CD14-positive monocyte (primary cell): Measurements from ENCODE around the gene DIRAS1. TPM values are rescaled to one million over a fixed set of nuclear protein-coding genes. Genes with fewer than 3 reads are reported as not detected.

ENCODE experiments used
- DNase-seq, 3 donors: peaks; one replicate each; pipeline ENCODE4 v3.0.0-alpha.2; 2011 to 2022
- H2AFZ ChIP-seq: 2 replicates; pipeline ENCODE4 v1.6.0; 2012; ENCODE audit warnings: mild to moderate bottlenecking, low read depth, low read length, inconsistent platforms; ENCODE audit not compliant: insufficient read depth, poor library complexity, severe bottlenecking
- H3K27ac ChIP-seq, 2 donors: 1 replicate in 1 of 2; 2 replicates in 1 of 2; pipeline ENCODE4 v1.5.1; 2012 to 2013; ENCODE audit warnings: low read length in 2 of 2, control low read depth in 1 of 2, inconsistent platforms in 1 of 2, low read depth in 1 of 2, mild to moderate bottlenecking in 1 of 2
- H3K27me3 ChIP-seq, 2 donors: one replicate each; pipeline versions ENCODE4 v1.6.0 to v1.6.1; 2011 to 2013; ENCODE audit warnings: low read length in 2 of 2; ENCODE audit not compliant: control insufficient read depth in 2 of 2, insufficient read depth in 2 of 2
- H3K36me3 ChIP-seq, 2 donors: replicated peaks in 1 of 2; 1 replicate in 1 of 2; 2 replicates in 1 of 2; pipeline versions ENCODE4 v1.5.1 to v1.6.1; 2012 to 2013; ENCODE audit warnings: low read length in 2 of 2, control low read depth in 1 of 2, inconsistent platforms in 1 of 2, mild to moderate bottlenecking in 1 of 2; ENCODE audit not compliant: insufficient read depth in 2 of 2, control insufficient read depth in 1 of 2
- H3K4me1 ChIP-seq, 2 donors: 1 replicate in 1 of 2; 2 replicates in 1 of 2; pipeline versions ENCODE4 v1.5.1 to v1.6.1; 2012 to 2013; ENCODE audit warnings: low read length in 2 of 2, control low read depth in 1 of 2, inconsistent platforms in 1 of 2, mild to moderate bottlenecking in 1 of 2, moderate library complexity in 1 of 2; ENCODE audit not compliant: insufficient read depth in 2 of 2, control insufficient read depth in 1 of 2
- H3K4me2 ChIP-seq: replicated peaks from 2 replicates; pipeline ENCODE3; 2012; ENCODE audit warnings: low read length, moderate library complexity, mild to moderate bottlenecking; ENCODE audit not compliant: poor library complexity, severe bottlenecking; ENCODE audit errors: extremely low read depth
- H3K4me3 ChIP-seq, 3 experiments: fragments of 200-600 bp in 1 of 3; sonication (generic) in 1 of 3; replicated peaks in 1 of 3; 1 replicate in 2 of 3; 2 replicates in 1 of 3; pipeline ENCODE4 v1.5.1; 2011 to 2013; ENCODE audit warnings: low read length in 3 of 3, mild to moderate bottlenecking in 3 of 3, control low read depth in 2 of 3, low read depth in 2 of 3, inconsistent platforms in 1 of 3, moderate library complexity in 1 of 3
- H3K79me2 ChIP-seq: 2 replicates; pipeline ENCODE4 v1.6.0; 2012; ENCODE audit warnings: mild to moderate bottlenecking, control low read depth, inconsistent platforms, low read length, moderate library complexity; ENCODE audit not compliant: insufficient read depth
- H3K9ac ChIP-seq: 2 replicates; pipeline ENCODE4 v1.6.0; 2017; ENCODE audit warnings: low read length, mild to moderate bottlenecking; ENCODE audit not compliant: insufficient read depth, poor library complexity, severe bottlenecking
- H3K9me3 ChIP-seq, 2 donors: replicated peaks in 1 of 2; 1 replicate in 1 of 2; 2 replicates in 1 of 2; pipeline versions ENCODE4 v1.5.1 to v1.6.1; 2012 to 2013; ENCODE audit warnings: low read length in 2 of 2, control low read depth in 1 of 2; ENCODE audit not compliant: control insufficient read depth in 1 of 2, insufficient read depth in 1 of 2
- H4K20me1 ChIP-seq: 2 replicates; pipeline ENCODE4 v1.6.0; 2012; ENCODE audit warnings: mild to moderate bottlenecking, low read length, control low read depth, moderate library complexity; ENCODE audit not compliant: insufficient read depth
- H3K27ac Mint-ChIP-seq, 7 donors: one replicate each; pipeline ENCODE4 v1.8.0; 2020; ENCODE audit warnings: mild to moderate bottlenecking in 7 of 7, mixed read lengths in 7 of 7, moderate library complexity in 6 of 7, inconsistent platforms in 2 of 7
- H3K27me3 Mint-ChIP-seq, 3 donors: one replicate each; pipeline ENCODE4 v1.8.0; 2021 to 2022; ENCODE audit warnings: low read depth in 3 of 3, mild to moderate bottlenecking in 3 of 3, mixed read lengths in 3 of 3, moderate library complexity in 3 of 3, inconsistent platforms in 1 of 3
- H3K36me3 Mint-ChIP-seq, 2 donors: one replicate each; pipeline ENCODE4 v1.8.0; 2020; ENCODE audit warnings: mixed read lengths in 2 of 2, inconsistent platforms in 1 of 2, mild to moderate bottlenecking in 1 of 2
- H3K4me1 Mint-ChIP-seq: one replicate; pipeline ENCODE4 v1.8.0; 2020; ENCODE audit warnings: mild to moderate bottlenecking, mixed read lengths
- H3K4me3 Mint-ChIP-seq, 2 donors: one replicate each; pipeline ENCODE4 v1.8.0; 2020; ENCODE audit warnings: mild to moderate bottlenecking in 2 of 2, mixed read lengths in 2 of 2, moderate library complexity in 1 of 2
- H3K9me3 Mint-ChIP-seq, 7 donors: one replicate each; pipeline ENCODE4 v1.8.0; 2020 to 2022; ENCODE audit warnings: mixed read lengths in 7 of 7, mild to moderate bottlenecking in 6 of 7, moderate library complexity in 6 of 7, inconsistent platforms in 2 of 7
- WGBS: methylation state at CpG from one replicate; pipeline ENCODE4 v1.1.5; 2013; ENCODE audit warnings: missing lambda C conversion rate; ENCODE audit not compliant: insufficient coverage; 5-methylcytosine and 5-hydroxymethylcytosine counted together
- intact Hi-C, 2 donors: fragments of 100-400 bp; cut with micrococcal nuclease; formaldehyde crosslinking; loops; one replicate each; pipeline versions ENCODE4 v1.15.0 to v1.15.1; 2023
- polyA plus RNA-seq, 3 donors: library from polyadenylated mRNA; depleted of rRNA in 1 of 3; unstranded in 2 of 3; stranded (reverse) in 1 of 3; fragments of 300-500 nt in 2 of 3; fragments of >200 nt in 1 of 3; fragmentation: Illumina TruSeq in 2 of 3; gene quantifications; 1 replicate in 2 of 3; 2 replicates in 1 of 3; pipeline ENCODE4 v1.2.3, GENCODE V29; 2012 to 2021
- TF ChIP-seq, protein P1 (sequence below): fragments of 200-600 bp; IDR thresholded peaks from one replicate; pipeline ENCODE4 v1.8.0; 2022; ENCODE audit warnings: antibody characterized with exemption, mild to moderate bottlenecking

Gene DIRAS1
- polyA plus RNA-seq, 3 donors, result 0.04 TPM; not detected in 2

DNA sequence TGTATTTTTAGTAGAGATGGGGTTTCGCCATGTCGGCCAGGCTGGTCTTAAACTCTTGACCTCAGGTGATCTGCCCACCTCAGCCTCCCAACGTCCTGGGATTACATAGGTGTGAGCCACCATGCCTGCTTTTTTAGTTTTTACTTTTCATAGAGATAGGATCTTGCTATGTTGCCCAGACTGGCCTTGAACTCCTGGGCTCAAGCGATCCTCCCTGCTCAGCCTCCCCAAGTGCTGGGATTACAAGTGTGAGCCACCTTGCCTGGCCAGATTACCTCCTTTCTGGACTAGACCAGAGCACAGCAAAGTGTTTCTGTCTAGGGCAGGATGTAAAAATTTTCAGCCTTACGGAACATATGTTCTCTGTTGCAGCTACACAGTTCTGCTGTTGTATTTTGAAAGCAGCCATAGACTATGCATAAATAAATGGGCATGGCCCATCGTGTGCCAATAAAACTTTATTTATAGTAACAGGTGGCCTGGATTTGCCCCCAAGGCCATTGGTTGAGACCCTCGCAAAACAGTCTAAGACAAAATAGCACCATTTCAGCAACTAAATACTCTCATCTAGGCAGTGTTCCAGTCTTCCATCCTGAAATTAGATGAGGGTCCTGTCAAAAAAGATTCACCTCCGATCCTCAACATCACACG, 54.7 kb downstream of the DIRAS1 start:
- no peak overlapping the region for H3K4me3 Mint-ChIP-seq
- H3K27ac ChIP-seq, result no peak overlapping the region
- H3K4me3 ChIP-seq, result no peak overlapping the region
- H3K27ac Mint-ChIP-seq, result no peak overlapping the region
- no peaks in the 10 kb centered on the region for H4K20me1 ChIP-seq
- no peak overlapping the region for H2AFZ ChIP-seq
- DNase-seq, result no peak
- H3K27me3 Mint-ChIP-seq, result peaks cover 2 to 7% (median 4%) of the 10 kb centered on the region in 3 donors
- no peak overlapping the region for H3K4me2 ChIP-seq
- H3K79me2 ChIP-seq, result no peaks in the 10 kb centered on the region
- peaks cover 0 to 20% of the 10 kb centered on the region in 2 donors for H3K9me3 ChIP-seq
- H3K36me3 Mint-ChIP-seq, result peaks cover 0 to 3% of the 10 kb centered on the region in 2 donors
- H3K27me3 ChIP-seq, result no peaks in the 10 kb centered on the region
- H3K9me3 Mint-ChIP-seq, result peaks cover 4 to 16% (median 12%) of the 10 kb centered on the region in 7 donors
- H3K36me3 ChIP-seq, result no peaks in the 10 kb centered on the region
- no peaks in the 10 kb centered on the region for H3K4me1 Mint-ChIP-seq
- H3K9ac ChIP-seq, result no peak overlapping the region
- no peaks in the 10 kb centered on the region for H3K4me1 ChIP-seq
- intact Hi-C loops, result no loop called here
- TF ChIP-seq, protein P1, sequence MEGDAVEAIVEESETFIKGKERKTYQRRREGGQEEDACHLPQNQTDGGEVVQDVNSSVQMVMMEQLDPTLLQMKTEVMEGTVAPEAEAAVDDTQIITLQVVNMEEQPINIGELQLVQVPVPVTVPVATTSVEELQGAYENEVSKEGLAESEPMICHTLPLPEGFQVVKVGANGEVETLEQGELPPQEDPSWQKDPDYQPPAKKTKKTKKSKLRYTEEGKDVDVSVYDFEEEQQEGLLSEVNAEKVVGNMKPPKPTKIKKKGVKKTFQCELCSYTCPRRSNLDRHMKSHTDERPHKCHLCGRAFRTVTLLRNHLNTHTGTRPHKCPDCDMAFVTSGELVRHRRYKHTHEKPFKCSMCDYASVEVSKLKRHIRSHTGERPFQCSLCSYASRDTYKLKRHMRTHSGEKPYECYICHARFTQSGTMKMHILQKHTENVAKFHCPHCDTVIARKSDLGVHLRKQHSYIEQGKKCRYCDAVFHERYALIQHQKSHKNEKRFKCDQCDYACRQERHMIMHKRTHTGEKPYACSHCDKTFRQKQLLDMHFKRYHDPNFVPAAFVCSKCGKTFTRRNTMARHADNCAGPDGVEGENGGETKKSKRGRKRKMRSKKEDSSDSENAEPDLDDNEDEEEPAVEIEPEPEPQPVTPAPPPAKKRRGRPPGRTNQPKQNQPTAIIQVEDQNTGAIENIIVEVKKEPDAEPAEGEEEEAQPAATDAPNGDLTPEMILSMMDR, result no peak
- WGBS, result 95% methylated on average over 4 of the region's 9 CpGs

DNA sequence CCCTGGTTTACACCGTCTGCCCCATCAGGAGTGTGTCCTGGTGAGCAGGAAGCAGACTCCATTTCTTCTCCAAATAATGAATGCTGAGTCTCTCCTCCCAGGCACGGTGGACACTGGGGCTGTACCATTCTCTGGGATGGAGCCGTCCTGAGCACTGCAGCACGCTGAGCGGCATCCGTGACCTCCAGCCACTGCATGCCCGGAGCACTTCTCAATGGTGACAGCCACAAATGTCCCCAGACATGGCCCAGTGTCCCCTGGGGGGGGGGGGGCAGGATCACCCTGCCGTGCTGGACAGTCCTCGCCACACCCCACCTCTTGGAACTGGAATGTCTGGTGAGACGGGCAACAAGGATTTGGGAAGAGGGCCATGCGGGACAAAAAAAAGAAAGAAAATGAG, 56.1 kb downstream of the DIRAS1 start:
- Histone ChIP-seq H3K36me3 (no peaks in the 10 kb centered on the region), H4K20me1 (no peaks in the 10 kb centered on the region), H3K27ac (no peak overlapping the region), H3K9ac (no peak overlapping the region), H3K4me2 (no peak overlapping the region), H2AFZ (no peak overlapping the region), H3K27me3 (no peaks in the 10 kb centered on the region), H3K4me3 (no peak overlapping the region), H3K9me3 (peaks cover 0 to 22% of the 10 kb centered on the region in 2 donors), H3K79me2 (no peaks in the 10 kb centered on the region), H3K4me1 (no peaks in the 10 kb centered on the region)
- H3K27me3 Mint-ChIP-seq, result peaks cover 2 to 10% (median 4%) of the 10 kb centered on the region in 3 donors
- peaks cover 5 to 18% (median 13%) of the 10 kb centered on the region in 7 donors for H3K9me3 Mint-ChIP-seq
- TF ChIP-seq, protein P1, result no peak
- 100% methylated on average over 4 of the region's 11 CpGs for WGBS
- no peak for DNase-seq
- intact Hi-C loops, result no loop called here
- no peaks in the 10 kb centered on the region for H3K4me1 Mint-ChIP-seq
- no peak overlapping the region for H3K4me3 Mint-ChIP-seq
- peaks cover 0 to 3% of the 10 kb centered on the region in 2 donors for H3K36me3 Mint-ChIP-seq
- H3K27ac Mint-ChIP-seq, result no peak overlapping the region

Other genes with a start within 250 kb of the DIRAS1 start
- 100 to 1,000 TPM in 1 of 3 donors, 10 to 100 TPM in 2; 67.4 to 505 (median 76.2) TPM for gene GADD45B, start 245.2 kb downstream of the DIRAS1 start, polyA plus RNA-seq
- gene GNG7, start 18.7 kb downstream of the DIRAS1 start, polyA plus RNA-seq, result 1 to 10 TPM; 1.1 to 1.6 (median 1.3) TPM
- gene SLC39A3, start 18.6 kb upstream of the DIRAS1 start, polyA plus RNA-seq, result 10 to 100 TPM; 14.2 to 39.5 (median 37.0) TPM
- 10 to 100 TPM; 21.6 to 35.4 (median 22.0) TPM for gene SGTA, start 61.9 kb upstream of the DIRAS1 start, polyA plus RNA-seq
- gene THOP1, start 64.1 kb upstream of the DIRAS1 start, polyA plus RNA-seq, result 10 to 100 TPM; 13.4 to 17.6 (median 14.6) TPM
- gene ZNF554, start 98.5 kb upstream of the DIRAS1 start, polyA plus RNA-seq, result 1 to 10 TPM in 1 of 3 donors, under 1 TPM in 2; 0.79 to 1.7 (median 0.91) TPM
- 1 to 10 TPM; 2.2 to 2.9 (median 2.6) TPM for gene ZNF555, start 120.1 kb upstream of the DIRAS1 start, polyA plus RNA-seq
- gene ZNF556, start 146.0 kb upstream of the DIRAS1 start, polyA plus RNA-seq, result not detected
- gene ZNF57, start 179.6 kb upstream of the DIRAS1 start, polyA plus RNA-seq, result 1 to 10 TPM; 1.4 to 2.1 (median 1.9) TPM
- 1 to 10 TPM in 2 of 3 donors, under 1 TPM in 1; 0.30 to 2.7 (median 1.0) TPM for gene ZNF77, start 223.6 kb upstream of the DIRAS1 start, polyA plus RNA-seq